NCI-H2107 treated with DMSO at 0.1 percent for 48 hours (cell line): ENCODE measurements around the gene NUP62CL.

Experiments
- DNase-seq: peaks from one replicate; lab custom pipeline; 2025; ENCODE audit not compliant: unreplicated experiment; lab: John Stamatoyannopoulos, UW

The NUP62CL gene

GRCh38 chrX:107153005-107153404, 53.2 kb downstream of the NUP62CL start:
- no peak for DNase-seq

- DNase-seq = no peak
These were observed 59.6 kb downstream of the NUP62CL start for GRCh38 chrX:107146670-107147069.

DNA sequence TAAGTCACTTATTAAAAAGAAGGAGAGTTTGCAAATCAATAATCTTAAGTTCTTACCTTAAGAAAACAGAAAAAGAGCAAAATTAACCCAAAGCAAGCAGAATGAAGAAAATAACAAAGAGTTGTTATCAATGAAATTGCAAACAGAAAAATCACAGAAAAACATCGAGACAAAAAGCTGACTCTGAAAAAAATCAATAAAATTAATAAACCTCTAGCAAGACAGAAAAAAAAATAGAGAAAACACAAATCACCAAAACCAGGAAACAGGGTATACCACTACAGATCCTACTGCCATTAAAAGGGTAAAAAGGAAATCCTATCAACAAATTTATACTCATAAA, 70.3 kb downstream of the NUP62CL start:
- DNase-seq = no peak

GRCh38 chrX:107135049-107135964, 70.9 kb downstream of the NUP62CL start:
- no peak for DNase-seq

DNA sequence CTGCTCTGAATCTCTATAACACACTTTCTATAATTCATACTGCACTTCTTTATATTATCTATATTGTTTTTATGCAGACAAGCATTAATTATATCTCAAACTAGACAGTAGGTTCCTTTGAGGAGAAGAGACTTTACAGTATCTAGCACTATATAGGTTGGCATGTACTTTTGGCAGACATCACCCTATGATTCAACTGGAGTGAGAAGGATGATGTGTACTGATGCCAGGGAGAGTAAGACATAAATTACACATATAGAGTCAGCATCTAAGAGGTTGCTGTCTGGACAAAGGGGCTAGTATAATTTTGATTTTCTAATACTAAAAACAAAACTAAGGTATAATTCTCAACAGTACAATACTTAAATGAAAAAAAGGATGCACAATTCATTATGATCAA, 82.5 kb downstream of the NUP62CL start:
- no peak for DNase-seq

DNA sequence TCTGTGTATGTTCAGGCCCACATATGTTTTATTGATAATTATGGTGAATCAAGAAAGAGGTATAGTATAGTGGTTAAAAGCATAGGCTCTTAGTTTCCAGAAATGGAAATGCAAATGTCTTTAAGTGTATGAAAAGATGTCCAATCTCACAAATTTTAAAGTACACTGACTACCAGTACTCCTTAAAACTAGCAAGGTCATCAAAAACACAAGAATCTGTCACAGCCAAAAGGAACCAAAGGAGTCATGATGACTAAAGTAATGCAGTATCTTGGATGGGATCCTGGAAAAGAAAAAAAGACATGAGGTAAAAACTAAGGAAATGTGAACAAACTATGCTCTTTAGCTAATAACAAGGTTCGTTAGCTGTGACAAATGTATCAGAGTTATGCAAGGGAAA, 87.0 kb downstream of the NUP62CL start:
- DNase-seq = no peak

DNA sequence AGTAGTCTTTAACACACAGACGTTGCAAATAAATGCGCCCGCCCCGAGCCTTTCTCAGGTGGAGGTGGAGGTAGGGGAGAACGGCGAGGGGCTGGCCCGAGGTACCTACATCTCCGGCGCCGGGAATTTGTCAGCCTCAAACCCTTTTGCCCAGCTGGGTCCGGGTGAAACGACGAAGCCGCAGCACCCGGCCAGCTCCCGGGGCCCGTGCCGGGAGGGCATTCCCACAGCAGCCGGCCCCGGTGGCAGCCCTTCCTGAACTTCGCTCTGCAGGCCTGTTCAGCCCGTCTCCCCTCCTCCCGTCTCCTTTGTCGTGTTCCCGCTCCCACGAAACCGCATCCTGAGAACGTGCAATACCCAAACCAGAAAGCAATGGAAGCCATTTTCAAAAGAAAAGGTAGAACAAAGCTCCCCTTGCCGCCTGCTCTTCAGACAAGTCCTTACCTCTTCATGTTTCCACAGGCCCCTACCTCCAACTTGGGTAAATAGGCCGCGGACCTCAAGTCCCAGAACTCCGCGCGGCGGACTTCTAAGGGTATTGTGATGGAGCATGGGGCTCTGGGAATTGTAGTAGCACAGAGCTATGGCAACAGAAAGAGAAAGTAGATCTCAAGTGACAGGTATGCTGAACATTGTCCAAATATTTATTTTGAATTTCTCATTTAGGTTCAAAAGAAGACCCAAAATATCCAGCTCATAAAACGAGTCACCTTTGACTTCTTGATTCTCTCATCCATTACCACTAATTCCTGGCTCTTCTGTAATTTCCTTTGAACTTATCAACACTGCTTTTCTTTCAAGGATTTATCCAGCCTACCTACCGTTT, 87.7 kb downstream of the NUP62CL start, which contains the start of gene RBM41:
TSS of gene RBM41 (minus strand) at position 501 of the 826 bp plus-strand sequence. CDS start at position 452, 49 bp downstream.
- DNase-seq = peak; percentile 83

DNA sequence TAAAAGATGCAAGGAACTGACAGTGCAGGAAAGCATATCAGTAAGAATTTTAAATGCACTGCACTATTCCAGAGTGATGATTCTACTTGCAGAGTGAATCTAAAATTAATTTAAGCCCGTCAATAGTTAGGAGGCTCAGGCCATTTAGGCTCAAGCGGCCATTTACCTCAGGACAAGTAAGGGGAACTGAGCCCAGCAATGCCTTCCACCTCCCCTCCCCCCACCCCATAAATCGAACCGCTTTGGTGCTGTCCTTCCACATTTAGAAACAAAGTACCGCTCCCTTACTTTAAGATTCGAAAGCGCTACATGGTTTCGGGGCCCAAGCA, 88.3 kb downstream of the NUP62CL start:
- no peak for DNase-seq

GRCh38 chrX:107107459-107107858, 98.8 kb downstream of the NUP62CL start:
- no peak for DNase-seq

DNA sequence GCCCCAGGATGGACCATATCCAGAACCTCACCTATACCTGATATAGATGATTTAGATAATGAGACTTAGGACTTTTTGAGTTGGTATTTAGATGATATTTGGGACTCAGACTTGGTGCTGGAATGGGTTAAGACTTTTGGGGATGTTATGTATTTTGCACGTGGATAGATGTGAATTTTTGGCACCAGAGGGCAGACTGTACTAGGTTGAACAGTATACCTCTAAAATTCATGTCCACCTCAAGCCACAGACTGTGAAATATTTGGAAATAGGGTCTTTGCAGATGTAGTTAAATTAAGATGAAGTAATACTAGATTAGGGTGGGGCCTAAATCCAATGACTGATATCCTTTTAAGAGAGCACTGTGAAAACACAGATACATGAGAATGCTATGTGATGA, 103.3 kb downstream of the NUP62CL start:
- no peak for DNase-seq

GRCh38 chrX:107076158-107076557, 130.1 kb downstream of the NUP62CL start:
- DNase-seq = no peak
